ENCODE measurements around the gene MINAR1.

The MINAR1 gene

GRCh38 chr15:79434361-79434760 lies 2.2 kb downstream of the MINAR1 start:
- Histone ChIP-seq H3K4me3 (ENCODE audit: low read length) (no peak overlapping the region), H3K36me3 (ENCODE audit: insufficient read depth, low read depth, low read length) (no peaks in the 10 kb centered on the region), H3K27me3 (ENCODE audit: insufficient read depth, low read length) (peaks cover 80% of the 10 kb centered on the region), H3K9me3 (ENCODE audit: insufficient read depth, low read depth, low read length) (no peaks in the 10 kb centered on the region), H3K9ac (ENCODE audit: low read depth, low read length) (no peak overlapping the region), H3K27ac (ENCODE audit: low read length) (no peak overlapping the region), H3K4me1 (ENCODE audit: insufficient read depth, low read length) (peaks cover 22% of the 10 kb centered on the region)

- no peaks in the 10 kb centered on the region for H3K36me3 ChIP-seq (ENCODE audit: insufficient read depth, low read depth, low read length)
- H3K27me3 ChIP-seq (ENCODE audit: insufficient read depth, low read length), result peaks cover 61% of the 10 kb centered on the region
Measured at GRCh38 chr15:79436037-79436780, 4.1 kb downstream of the MINAR1 start.

GRCh38 chr15:79437275-79438000 lies 5.3 kb downstream of the MINAR1 start:
- H3K36me3 ChIP-seq (ENCODE audit: insufficient read depth, low read depth, low read length), result no peaks in the 10 kb centered on the region
- no peaks in the 10 kb centered on the region for H3K9me3 ChIP-seq (ENCODE audit: insufficient read depth, low read depth, low read length)
- peaks cover 49% of the 10 kb centered on the region for H3K27me3 ChIP-seq (ENCODE audit: insufficient read depth, low read length)
- no peak overlapping the region for H3K27ac ChIP-seq (ENCODE audit: low read length)
- H3K4me3 ChIP-seq (ENCODE audit: low read length), result no peak overlapping the region
- H3K4me1 ChIP-seq (ENCODE audit: insufficient read depth, low read length), result peaks cover 11% of the 10 kb centered on the region
- H3K9ac ChIP-seq (ENCODE audit: low read depth, low read length), result no peak overlapping the region

More at GRCh38 chr15:79436037-79436780, 4.1 kb downstream of the MINAR1 start:
- Histone ChIP-seq H3K4me1 (ENCODE audit: insufficient read depth, low read length) (peaks cover 12% of the 10 kb centered on the region), H3K27ac (ENCODE audit: low read length) (no peak overlapping the region), H3K9ac (ENCODE audit: low read depth, low read length) (no peak overlapping the region), H3K4me3 (ENCODE audit: low read length) (no peak overlapping the region), H3K9me3 (ENCODE audit: insufficient read depth, low read depth, low read length) (no peaks in the 10 kb centered on the region)

- Histone ChIP-seq H3K9me3 (ENCODE audit: insufficient read depth, low read depth, low read length) (no peaks in the 10 kb centered on the region), H3K9ac (ENCODE audit: low read depth, low read length) (no peak overlapping the region), H3K27me3 (ENCODE audit: insufficient read depth, low read length) (peaks cover 31% of the 10 kb centered on the region), H3K36me3 (ENCODE audit: insufficient read depth, low read depth, low read length) (no peaks in the 10 kb centered on the region), H3K4me3 (ENCODE audit: low read length) (no peak overlapping the region), H3K4me1 (ENCODE audit: insufficient read depth, low read length) (peaks cover 5% of the 10 kb centered on the region), H3K27ac (ENCODE audit: low read length) (no peak overlapping the region)
Measured at GRCh38 chr15:79439236-79439635, 7.1 kb downstream of the MINAR1 start.

- H3K9me3 ChIP-seq (ENCODE audit: insufficient read depth, low read depth, low read length), result no peaks in the 10 kb centered on the region
- H3K4me1 ChIP-seq (ENCODE audit: insufficient read depth, low read length), result peaks cover 3% of the 10 kb centered on the region; the same call in 1 of the 2 replicates
- H3K36me3 ChIP-seq (ENCODE audit: insufficient read depth, low read depth, low read length), result no peaks in the 10 kb centered on the region
- H3K4me3 ChIP-seq (ENCODE audit: low read length), result no peak overlapping the region
- no peak overlapping the region for H3K27ac ChIP-seq (ENCODE audit: low read length)
- no peak overlapping the region for H3K9ac ChIP-seq (ENCODE audit: low read depth, low read length)
- peaks cover 20% of the 10 kb centered on the region for H3K27me3 ChIP-seq (ENCODE audit: insufficient read depth, low read length)
Measured at GRCh38 chr15:79440355-79440908, 8.3 kb downstream of the MINAR1 start.

GRCh38 chr15:79442911-79443310 lies 10.8 kb downstream of the MINAR1 start:
- no peaks in the 10 kb centered on the region for H3K36me3 ChIP-seq (ENCODE audit: insufficient read depth, low read depth, low read length)
- no peaks in the 10 kb centered on the region for H3K9me3 ChIP-seq (ENCODE audit: insufficient read depth, low read depth, low read length)
- H3K27ac ChIP-seq (ENCODE audit: low read length), result no peak overlapping the region
- no peak overlapping the region for H3K9ac ChIP-seq (ENCODE audit: low read depth, low read length)
- H3K4me3 ChIP-seq (ENCODE audit: low read length), result no peak overlapping the region
- no peaks in the 10 kb centered on the region; the same call in 1 of the 2 replicates for H3K27me3 ChIP-seq (ENCODE audit: insufficient read depth, low read length)
- H3K4me1 ChIP-seq (ENCODE audit: insufficient read depth, low read length), result peaks cover 3% of the 10 kb centered on the region; the same call in 1 of the 2 replicates

GRCh38 chr15:79447060-79447459 lies 14.9 kb downstream of the MINAR1 start:
- no peaks in the 10 kb centered on the region for H3K36me3 ChIP-seq (ENCODE audit: insufficient read depth, low read depth, low read length)
- no peak overlapping the region for H3K4me3 ChIP-seq (ENCODE audit: low read length)
- no peak overlapping the region for H3K27ac ChIP-seq (ENCODE audit: low read length)
- no peaks in the 10 kb centered on the region for H3K4me1 ChIP-seq (ENCODE audit: insufficient read depth, low read length)
- H3K9me3 ChIP-seq (ENCODE audit: insufficient read depth, low read depth, low read length), result no peaks in the 10 kb centered on the region
- no peaks in the 10 kb centered on the region for H3K27me3 ChIP-seq (ENCODE audit: insufficient read depth, low read length)
- no peak overlapping the region for H3K9ac ChIP-seq (ENCODE audit: low read depth, low read length)

- Histone ChIP-seq H3K27me3 (ENCODE audit: insufficient read depth, low read length) (no peaks in the 10 kb centered on the region), H3K36me3 (ENCODE audit: insufficient read depth, low read depth, low read length) (no peaks in the 10 kb centered on the region), H3K27ac (ENCODE audit: low read length) (no peak overlapping the region), H3K9me3 (ENCODE audit: insufficient read depth, low read depth, low read length) (no peaks in the 10 kb centered on the region), H3K4me1 (ENCODE audit: insufficient read depth, low read length) (no peaks in the 10 kb centered on the region), H3K4me3 (ENCODE audit: low read length) (no peak overlapping the region), H3K9ac (ENCODE audit: low read depth, low read length) (no peak overlapping the region)
Measured at GRCh38 chr15:79450648-79451047, 18.5 kb downstream of the MINAR1 start.

- Histone ChIP-seq H3K9ac (ENCODE audit: low read depth, low read length) (no peak overlapping the region), H3K4me1 (ENCODE audit: insufficient read depth, low read length) (no peaks in the 10 kb centered on the region), H3K36me3 (ENCODE audit: insufficient read depth, low read depth, low read length) (no peaks in the 10 kb centered on the region), H3K4me3 (ENCODE audit: low read length) (no peak overlapping the region), H3K27ac (ENCODE audit: low read length) (no peak overlapping the region), H3K9me3 (ENCODE audit: insufficient read depth, low read depth, low read length) (no peaks in the 10 kb centered on the region), H3K27me3 (ENCODE audit: insufficient read depth, low read length) (no peaks in the 10 kb centered on the region)
Measured at GRCh38 chr15:79451361-79451999, 19.3 kb downstream of the MINAR1 start.

- Histone ChIP-seq H3K36me3 (ENCODE audit: insufficient read depth, low read depth, low read length) (no peaks in the 10 kb centered on the region), H3K9me3 (ENCODE audit: insufficient read depth, low read depth, low read length) (no peaks in the 10 kb centered on the region), H3K27me3 (ENCODE audit: insufficient read depth, low read length) (no peaks in the 10 kb centered on the region)
Measured at GRCh38 chr15:79452244-79453051, 20.3 kb downstream of the MINAR1 start.

GRCh38 chr15:79453446-79453845 lies 21.3 kb downstream of the MINAR1 start:
- Histone ChIP-seq H3K9ac (ENCODE audit: low read depth, low read length) (no peak overlapping the region), H3K4me1 (ENCODE audit: insufficient read depth, low read length) (no peaks in the 10 kb centered on the region), H3K27ac (ENCODE audit: low read length) (no peak overlapping the region), H3K4me3 (ENCODE audit: low read length) (no peak overlapping the region), H3K9me3 (ENCODE audit: insufficient read depth, low read depth, low read length) (no peaks in the 10 kb centered on the region), H3K27me3 (ENCODE audit: insufficient read depth, low read length) (no peaks in the 10 kb centered on the region), H3K36me3 (ENCODE audit: insufficient read depth, low read depth, low read length) (no peaks in the 10 kb centered on the region)

More at GRCh38 chr15:79452244-79453051, 20.3 kb downstream of the MINAR1 start:
- Histone ChIP-seq H3K27ac (ENCODE audit: low read length) (no peak overlapping the region), H3K4me1 (ENCODE audit: insufficient read depth, low read length) (no peaks in the 10 kb centered on the region), H3K4me3 (ENCODE audit: low read length) (no peak overlapping the region), H3K9ac (ENCODE audit: low read depth, low read length) (no peak overlapping the region)

Data from iPS-20b (cell line).